NOMO-1 treated with dmso at 0.1 percent for 144 hours (cell line): ENCODE data around the gene DAB2IP.

Experiments
- DNase-seq: peaks from one replicate; lab custom pipeline; 2025; ENCODE audit not compliant: unreplicated experiment; lab: John Stamatoyannopoulos, UW

Gene DAB2IP

DNA sequence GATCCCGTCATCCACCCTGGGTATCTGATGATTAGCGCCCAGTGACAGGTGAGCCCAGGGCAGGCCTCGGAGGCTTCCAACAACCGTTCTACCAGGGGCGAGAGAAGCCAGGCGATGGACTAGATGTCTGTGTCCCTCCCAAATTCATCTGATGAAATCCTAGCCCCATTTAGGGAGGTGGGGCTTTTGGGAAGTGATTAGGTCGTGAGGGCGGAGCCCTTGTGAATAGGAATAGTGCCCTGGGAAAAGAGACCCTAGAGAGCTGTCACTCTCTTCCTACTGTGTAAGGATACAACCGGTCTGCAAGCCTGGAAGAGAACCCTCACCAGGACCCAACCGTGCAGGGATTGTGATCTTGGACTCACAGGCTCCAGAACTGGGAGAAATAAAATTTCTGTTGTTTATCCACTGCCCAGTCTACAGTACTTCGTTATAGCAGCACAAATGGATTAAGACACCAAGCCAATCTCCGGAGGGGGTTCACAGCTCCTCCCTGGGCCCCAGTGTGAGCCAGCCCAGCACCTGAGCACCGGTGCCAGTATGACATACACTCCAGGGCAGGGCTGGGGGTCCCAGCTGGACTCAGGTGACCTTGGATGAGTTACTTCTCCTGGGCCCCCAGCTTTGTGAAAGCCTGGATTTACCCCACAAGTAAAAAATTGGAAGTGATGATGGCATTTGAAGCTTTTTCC, 162.2 kb downstream of the DAB2IP start:
- no peak for DNase-seq

DNA sequence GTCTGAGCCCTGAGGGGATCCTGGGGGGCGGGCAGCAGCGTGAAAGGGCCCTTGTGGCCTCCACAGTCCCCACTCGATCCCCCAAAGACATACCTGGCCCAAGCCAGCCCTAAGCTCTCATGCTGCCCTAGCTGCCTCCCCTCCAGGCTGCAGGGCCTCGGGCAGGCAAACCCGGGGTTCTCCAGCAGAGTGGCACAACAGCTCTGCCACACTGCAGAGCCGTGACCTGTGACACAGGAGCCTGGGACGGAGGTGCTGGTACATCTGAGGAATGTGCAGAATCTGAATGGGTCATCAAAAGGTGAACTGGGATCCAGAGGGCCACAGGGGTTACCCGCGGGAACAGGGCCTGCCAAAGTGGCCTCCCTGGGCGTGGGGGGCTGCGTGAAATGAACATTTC, 163.2 kb downstream of the DAB2IP start:
- no peak for DNase-seq

DNA sequence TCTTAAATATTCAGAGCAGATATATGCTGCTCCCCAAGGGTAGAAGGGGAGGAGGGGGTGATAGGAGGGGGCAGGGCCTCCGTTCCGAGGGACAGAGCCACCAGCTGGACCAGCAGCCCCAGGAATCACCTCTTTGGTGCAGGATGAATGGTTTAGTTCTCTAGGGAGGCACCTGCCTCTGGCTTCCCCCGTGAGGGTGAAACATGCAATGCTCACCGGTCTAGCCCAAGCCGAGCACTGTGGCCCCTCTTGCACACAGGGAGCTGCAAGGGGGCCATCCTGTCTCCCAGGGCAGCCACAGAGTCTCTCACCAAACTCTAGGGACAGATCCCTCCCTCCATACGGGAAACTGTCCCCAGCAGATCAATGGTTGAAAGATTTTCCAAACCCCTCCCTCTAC, 163.7 kb downstream of the DAB2IP start:
- no peak for DNase-seq

- DNase-seq: no peak
These were observed 164.4 kb downstream of the DAB2IP start for GRCh38 chr9:121815546-121816448.

DNA sequence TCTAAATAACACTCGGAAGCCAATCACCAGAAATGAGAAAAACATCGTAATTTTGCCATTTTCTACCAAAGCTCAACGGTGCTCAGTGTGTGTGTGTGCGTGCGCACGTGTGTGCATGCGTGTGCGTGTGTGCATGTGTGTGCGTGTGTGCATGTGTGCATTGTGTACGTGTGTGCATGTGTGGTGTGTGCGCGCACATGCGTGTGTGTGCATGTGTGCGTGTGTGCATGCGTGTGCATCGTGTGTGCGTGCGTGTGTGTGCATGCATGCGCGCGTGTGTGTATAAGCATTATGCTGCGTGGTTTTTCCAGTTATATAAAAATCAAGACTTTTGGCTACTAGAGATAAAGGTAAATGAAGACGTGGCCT, 165.0 kb downstream of the DAB2IP start:
- DNase-seq: no peak

GRCh38 chr9:121816845-121817450, 165.5 kb downstream of the DAB2IP start:
- no peak for DNase-seq

- no peak for DNase-seq
These were observed 166.0 kb downstream of the DAB2IP start for GRCh38 chr9:121817476-121817875.

GRCh38 chr9:121818016-121818661, 166.7 kb downstream of the DAB2IP start:
- DNase-seq: no peak

DNA sequence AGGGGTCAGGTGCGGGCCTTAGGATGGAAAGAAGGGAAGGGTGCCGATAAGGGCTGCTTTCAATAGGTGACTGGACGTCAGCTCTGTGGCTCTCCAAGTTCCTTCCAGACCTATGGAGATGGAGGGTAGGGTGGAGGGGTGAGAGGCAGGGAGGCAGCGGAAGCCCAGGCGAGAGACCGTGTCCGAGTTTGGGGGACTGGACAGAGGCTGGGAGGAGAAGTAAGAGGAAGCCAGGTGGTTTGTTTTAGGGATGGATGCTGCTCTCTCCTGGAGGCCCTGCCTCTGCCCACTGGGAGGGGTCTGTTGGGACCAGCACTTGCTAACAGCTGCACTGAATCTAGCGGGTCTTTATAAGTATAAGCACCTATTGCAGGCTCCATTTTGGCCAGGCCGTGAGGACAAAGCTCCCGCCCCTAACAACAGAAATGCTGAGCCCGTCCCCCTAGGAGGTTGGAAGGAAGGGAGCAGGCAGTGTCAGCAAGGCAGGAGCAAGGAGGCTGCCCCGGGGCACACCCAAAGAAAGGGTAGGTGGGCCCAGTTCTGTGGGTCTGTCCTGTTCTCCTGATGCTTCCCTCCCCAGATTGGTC, 167.5 kb downstream of the DAB2IP start:
- no peak for DNase-seq

- DNase-seq: peak; percentile 23
These were observed 168.2 kb downstream of the DAB2IP start for GRCh38 chr9:121819428-121820231.

- DNase-seq: no peak
These were observed 169.0 kb downstream of the DAB2IP start for GRCh38 chr9:121820286-121821005.

- DNase-seq: no peak
These were observed 169.9 kb downstream of the DAB2IP start for GRCh38 chr9:121821326-121821725.

DNA sequence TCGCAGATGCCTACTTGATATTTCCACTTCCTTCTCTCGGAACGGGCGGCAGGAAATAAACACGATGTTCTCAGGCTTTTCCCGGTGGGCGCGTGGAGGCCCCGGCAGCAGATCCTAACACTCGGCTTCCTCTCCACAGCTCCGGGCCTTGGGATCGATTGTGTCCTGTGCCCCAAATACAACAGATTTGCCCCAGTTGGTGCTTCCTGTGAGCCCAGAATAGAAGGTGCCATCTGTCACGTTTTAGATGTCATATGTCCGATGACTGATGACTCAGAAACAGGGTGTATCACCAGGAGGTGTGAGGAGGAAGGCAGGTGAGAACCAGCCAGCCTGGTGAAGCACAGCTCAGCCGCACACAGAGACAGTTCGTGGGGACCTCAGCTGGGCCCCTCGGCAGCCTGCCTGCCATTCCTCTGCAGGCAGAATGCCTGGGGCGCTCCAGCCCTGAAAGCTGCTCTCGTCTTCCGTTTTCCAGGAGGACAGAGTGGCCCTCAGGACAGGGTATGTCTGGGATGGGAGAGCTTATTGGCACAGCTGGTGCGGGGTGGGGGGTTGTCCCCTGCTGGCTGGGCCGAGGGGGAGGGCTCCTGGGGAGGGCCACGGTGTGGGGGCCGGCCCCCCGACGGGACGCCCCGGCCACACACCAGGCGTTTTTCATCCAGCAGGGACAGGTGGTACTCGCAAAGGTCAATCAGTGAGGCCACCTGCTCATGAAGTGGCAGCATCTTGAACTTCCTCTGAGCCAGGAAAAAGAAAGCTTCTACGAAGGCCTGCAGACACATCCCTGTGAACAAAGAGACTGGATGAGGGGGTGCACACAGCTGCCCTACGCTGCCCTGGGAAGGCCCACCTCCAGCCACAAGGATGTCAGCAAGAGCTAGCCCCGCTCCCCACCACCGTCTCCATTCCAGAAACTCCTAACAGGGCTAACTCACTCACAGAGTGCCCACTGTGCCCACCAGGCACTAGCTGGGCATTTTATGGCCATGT, 171.0 kb downstream of the DAB2IP start:
- no peak for DNase-seq

DNA sequence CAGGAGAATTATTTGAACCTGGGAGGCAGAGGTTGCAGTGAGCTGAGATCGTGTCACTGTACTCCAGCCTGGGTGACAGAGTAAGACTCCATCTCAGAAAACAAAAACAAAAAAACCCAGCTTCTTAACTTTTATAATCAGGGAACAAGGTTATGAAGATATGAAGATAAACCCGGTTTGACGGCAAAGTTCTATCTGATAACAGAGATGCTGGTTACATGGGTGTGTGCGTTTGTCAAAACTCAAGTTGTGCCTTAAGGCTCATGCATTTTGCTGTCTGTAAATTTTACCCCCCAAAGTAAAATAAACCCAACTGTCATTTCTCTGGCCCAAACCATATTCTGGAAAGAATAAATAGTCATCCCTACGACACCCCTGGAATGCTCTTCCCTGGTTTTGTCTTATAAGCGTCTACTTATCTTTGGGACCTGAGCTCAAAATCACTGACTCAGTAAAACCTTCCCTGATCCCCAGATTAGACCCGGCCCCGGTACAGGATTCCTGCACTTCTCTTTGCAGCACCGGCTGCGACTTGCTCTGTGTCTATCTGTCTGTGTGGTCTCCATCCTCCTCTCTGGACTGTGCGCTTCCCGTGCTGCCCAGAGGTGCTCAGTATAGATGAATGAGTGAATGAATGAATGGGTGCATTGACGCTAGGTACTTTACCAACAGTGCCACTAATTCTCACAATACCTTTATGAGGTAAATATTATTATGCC, 172.2 kb downstream of the DAB2IP start:
- DNase-seq: no peak

DNA sequence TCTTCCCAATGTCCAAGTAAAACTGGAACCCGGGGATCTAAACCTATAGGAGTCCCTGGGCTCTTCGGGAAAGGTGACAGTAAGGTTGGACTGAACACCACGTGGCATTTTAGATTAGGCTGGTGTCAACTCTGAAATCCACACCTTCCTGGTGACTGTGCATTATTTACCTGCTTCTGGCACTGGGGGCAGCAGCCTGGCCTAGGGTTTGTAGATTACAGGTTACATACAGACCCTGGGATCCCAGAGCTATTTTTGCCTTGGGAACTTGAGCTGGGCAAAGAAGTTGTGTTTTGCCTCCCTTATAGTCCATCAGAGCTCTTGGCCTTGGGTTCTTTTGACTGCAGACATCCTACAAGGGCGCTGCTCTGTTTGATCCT, 173.2 kb downstream of the DAB2IP start:
- no peak for DNase-seq

- no peak for DNase-seq
These were observed 173.7 kb downstream of the DAB2IP start for GRCh38 chr9:121825031-121825691.

DNA sequence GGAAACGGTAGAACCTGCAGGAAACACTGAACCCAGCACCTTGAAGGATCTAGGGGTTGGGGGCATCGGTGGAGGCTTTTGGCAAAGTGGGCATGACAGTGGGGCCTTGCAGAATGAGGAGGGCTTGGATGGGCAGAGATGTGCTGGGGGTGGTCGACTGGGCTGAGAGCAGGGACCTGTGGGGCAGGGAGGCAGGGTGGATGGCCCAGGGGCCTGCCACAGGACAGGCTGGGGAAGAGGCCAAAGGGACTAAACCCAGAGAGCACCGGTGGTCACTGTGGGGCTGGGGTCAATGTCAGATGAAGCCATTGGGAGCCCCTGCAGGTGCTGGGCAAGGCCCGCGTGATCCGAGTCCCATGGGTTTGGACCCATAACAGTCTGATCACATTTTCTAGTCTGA, 175.3 kb downstream of the DAB2IP start:
- no peak for DNase-seq
